ENCODE results near the gene CARD11. TPM values are rescaled to one million over a fixed set of nuclear protein-coding genes. Genes with fewer than 3 reads are reported as not detected.

CARD11 gene
- total and polyA plus RNA-seq, 2 of the 4 experiments (the other 2 are of a cell fraction): 0.18 to 0.26 TPM

DNA sequence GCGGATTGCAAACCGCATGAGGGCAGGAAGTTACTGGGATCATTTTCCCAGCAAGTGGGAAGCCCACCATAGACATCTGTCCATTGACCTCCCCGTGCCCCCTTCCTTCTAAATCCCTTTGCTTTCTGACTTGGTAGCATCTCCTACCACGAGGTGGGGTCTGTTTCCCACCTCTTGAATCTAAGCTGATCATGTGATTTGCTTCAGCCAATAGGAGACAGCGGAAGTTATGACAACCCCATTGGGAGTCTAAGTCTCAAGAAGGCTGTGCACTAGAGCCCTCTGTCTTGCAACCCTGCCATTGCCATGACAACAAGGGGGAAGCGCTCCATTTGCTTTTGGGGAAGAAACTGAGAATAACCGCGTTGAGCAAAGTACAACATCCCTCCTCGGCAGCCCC lies 39.2 kb upstream of the CARD11 start:
- no peak overlapping the region for H2AK9ac ChIP-seq (replicated peaks; ENCODE audit: low read depth, low read length, poor library complexity)
- no peak overlapping the region for H3K4me3 ChIP-seq (ENCODE audit: insufficient read depth, low read depth, low read length)
- no peak overlapping the region for H2BK20ac ChIP-seq (ENCODE audit: low read depth, low read length)
- H3K36me3 ChIP-seq (ENCODE audit: control insufficient read depth, insufficient read depth, low read length): no peaks in the 10 kb centered on the region
- H4K8ac ChIP-seq (ENCODE audit: low read depth in 2 of 2, low read length in 2 of 2): no peak overlapping the region
- intact Hi-C loops (cut with micrococcal nuclease): no loop called here
- ChIA-PET CTCF (no interaction called here), POLR2A (ENCODE audit: unreplicated experiment) (no interaction called here)
- H3K4me1 ChIP-seq (ENCODE audit: control insufficient read depth, insufficient read depth, low read length): peaks cover 2% of the 10 kb centered on the region; the same call in 1 of the 2 replicates
- no peak overlapping the region for H3K56ac ChIP-seq (ENCODE audit: extremely low read depth, insufficient read depth, low read length)
- no peak overlapping the region for H3K4me2 ChIP-seq (ENCODE audit: low read depth, low read length)
- H2BK15ac ChIP-seq (ENCODE audit: low read depth, low read length): no peak overlapping the region
- no peak overlapping the region for H2AK5ac ChIP-seq (ENCODE audit: low read depth, low read length)
- H2AFZ ChIP-seq (replicated peaks; ENCODE audit: low read length, poor library complexity): no peak overlapping the region
- no peaks in the 10 kb centered on the region for H3K9me3 ChIP-seq (ENCODE audit: control insufficient read depth, insufficient read depth, low read length)
- no peak overlapping the region for H3K4ac ChIP-seq (ENCODE audit: low read depth, low read length)
- no peak overlapping the region for H2BK120ac ChIP-seq (ENCODE audit: low read depth, low read length)
- no TSS peak for BruUV-seq (replicated peaks)
- TF ChIP-seq RFX5 (IDR thresholded peaks at IDR 0.05; ENCODE audit: low read depth, low read length): no peak
- TF ChIP-seq NFE2L2 (IDR thresholded peaks at IDR 0.05; ENCODE audit: low read depth, low read length): no peak
- TF ChIP-seq POLR2A (IDR thresholded peaks at IDR 0.05; ENCODE audit: low read depth, low read length): no peak
- TF ChIP-seq MXI1 (IDR thresholded peaks at IDR 0.05; ENCODE audit: borderline replicate concordance, low read depth, low read length): no peak
- TF ChIP-seq CHD1 (IDR thresholded peaks at IDR 0.05; ENCODE audit: low read depth, low read length): no peak
- TF ChIP-seq, protein P1, sequence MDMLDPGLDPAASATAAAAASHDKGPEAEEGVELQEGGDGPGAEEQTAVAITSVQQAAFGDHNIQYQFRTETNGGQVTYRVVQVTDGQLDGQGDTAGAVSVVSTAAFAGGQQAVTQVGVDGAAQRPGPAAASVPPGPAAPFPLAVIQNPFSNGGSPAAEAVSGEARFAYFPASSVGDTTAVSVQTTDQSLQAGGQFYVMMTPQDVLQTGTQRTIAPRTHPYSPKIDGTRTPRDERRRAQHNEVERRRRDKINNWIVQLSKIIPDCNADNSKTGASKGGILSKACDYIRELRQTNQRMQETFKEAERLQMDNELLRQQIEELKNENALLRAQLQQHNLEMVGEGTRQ (IDR thresholded peaks at IDR 0.05; ENCODE audit: low read depth, low read length): no peak
- no peak for TF ChIP-seq MAZ (IDR thresholded peaks at IDR 0.05; ENCODE audit: borderline replicate concordance, low read depth, low read length)
- no peak for TF ChIP-seq FOS (IDR thresholded peaks at IDR 0.05; ENCODE audit: low read depth, low read length)
- TF ChIP-seq, protein P2, sequence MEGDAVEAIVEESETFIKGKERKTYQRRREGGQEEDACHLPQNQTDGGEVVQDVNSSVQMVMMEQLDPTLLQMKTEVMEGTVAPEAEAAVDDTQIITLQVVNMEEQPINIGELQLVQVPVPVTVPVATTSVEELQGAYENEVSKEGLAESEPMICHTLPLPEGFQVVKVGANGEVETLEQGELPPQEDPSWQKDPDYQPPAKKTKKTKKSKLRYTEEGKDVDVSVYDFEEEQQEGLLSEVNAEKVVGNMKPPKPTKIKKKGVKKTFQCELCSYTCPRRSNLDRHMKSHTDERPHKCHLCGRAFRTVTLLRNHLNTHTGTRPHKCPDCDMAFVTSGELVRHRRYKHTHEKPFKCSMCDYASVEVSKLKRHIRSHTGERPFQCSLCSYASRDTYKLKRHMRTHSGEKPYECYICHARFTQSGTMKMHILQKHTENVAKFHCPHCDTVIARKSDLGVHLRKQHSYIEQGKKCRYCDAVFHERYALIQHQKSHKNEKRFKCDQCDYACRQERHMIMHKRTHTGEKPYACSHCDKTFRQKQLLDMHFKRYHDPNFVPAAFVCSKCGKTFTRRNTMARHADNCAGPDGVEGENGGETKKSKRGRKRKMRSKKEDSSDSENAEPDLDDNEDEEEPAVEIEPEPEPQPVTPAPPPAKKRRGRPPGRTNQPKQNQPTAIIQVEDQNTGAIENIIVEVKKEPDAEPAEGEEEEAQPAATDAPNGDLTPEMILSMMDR (conservative IDR thresholded peaks at IDR 0.05; ENCODE audit: low read depth, low read length): no peak
- TF ChIP-seq RAD21 (IDR thresholded peaks at IDR 0.05; ENCODE audit: low read length): no peak
- TF ChIP-seq SMC3 (IDR thresholded peaks at IDR 0.05; ENCODE audit: low read depth, low read length): no peak
- no peak overlapping the region for H4K5ac ChIP-seq (ENCODE audit: low read depth, low read length)
- H3K14ac ChIP-seq (replicated peaks; ENCODE audit: low read depth, low read length): no peak overlapping the region
- H3K9me1 ChIP-seq (ENCODE audit: insufficient read depth, low read length): no peaks in the 10 kb centered on the region
- H4K20me1 ChIP-seq (ENCODE audit: insufficient read depth, low read length): no peaks in the 10 kb centered on the region
- dilution Hi-C loops (cut with HindIII; ENCODE audit: low sequenced_read_pairs, unreplicated experiment): no loop called here
- H3K79me1 ChIP-seq (ENCODE audit: low read depth in 1 of 2, low read length in 2 of 2): no peaks in the 10 kb centered on the region
- no peak overlapping the region for H4K91ac ChIP-seq (ENCODE audit: insufficient read depth, low read depth, low read length)
- no peak overlapping the region for H3K23ac ChIP-seq (ENCODE audit: low read depth, low read length)
- H3K18ac ChIP-seq (ENCODE audit: low read depth, low read length): no peak overlapping the region
- no peak overlapping the region for H3K27ac ChIP-seq (ENCODE audit: insufficient read depth, low read length)
- no peak overlapping the region for H3K9ac ChIP-seq (ENCODE audit: low read depth, low read length)
- no peaks in the 10 kb centered on the region; the same call in 1 of the 2 replicates for H3K27me3 ChIP-seq (ENCODE audit: control insufficient read depth, insufficient read depth, low read length)
- WGBS, 2 experiments (ENCODE audit: extremely low coverage in 2 of 2, insufficient read length in 1 of 2): 87% methylated on average over 3 of the region's 9 CpGs; no CpG with 5 or more reads in 1 of the 2 experiments
- ATAC-seq (ENCODE audit: low read depth): no peak
- in situ Hi-C loops (cut with MboI; ENCODE audit: low sequenced_read_pairs): no loop called here
- no peak for DNase-seq
- H2BK5ac ChIP-seq (ENCODE audit: low read depth, low read length, poor library complexity, severe bottlenecking): no peak overlapping the region

Data from IMR-90 (cell line).